Measurements from ENCODE around the gene MOV10. TPM values are rescaled to one million over a fixed set of nuclear protein-coding genes. Genes with fewer than 3 reads are reported as not detected.
"Not testable (repeated sequence)": the region's sequence is repeated elsewhere in the genome, so short reads cannot be mapped to it uniquely, and the experiment has no call there.

Gene MOV10
- polyA plus RNA-seq, 4 donors, result 65.8 to 74.1 (median 72.1) TPM

- DNase-seq (ENCODE audit: low read depth in 4 of 4, low spot score in 3 of 4), result not testable (repeated sequence)
Measured at GRCh38 chr1:112728306-112728971, 54.0 kb downstream of the MOV10 start.

DNA sequence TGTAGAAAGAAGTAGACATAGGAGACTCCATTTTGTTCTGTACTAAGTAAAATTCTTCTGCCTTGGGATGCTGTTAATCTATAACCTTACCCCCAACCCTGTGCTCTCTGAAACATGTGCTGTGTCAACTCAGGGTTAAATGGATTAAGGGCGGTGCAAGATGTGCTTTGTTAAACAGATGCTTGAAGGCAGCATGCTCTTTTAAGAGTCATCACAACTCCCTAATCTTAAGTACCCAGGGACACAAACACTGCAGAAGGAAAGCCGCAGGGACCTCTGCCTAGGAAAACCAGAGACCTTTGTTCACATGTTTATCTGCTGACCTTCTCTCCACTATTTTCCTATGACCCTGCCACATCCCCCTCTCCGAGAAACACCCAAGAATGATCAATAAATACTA, 54.6 kb downstream of the MOV10 start:
- DNase-seq (ENCODE audit: low read depth in 4 of 4, low spot score in 3 of 4), result not testable (repeated sequence)

- no peak for DNase-seq (ENCODE audit: low read depth in 4 of 4, low spot score in 3 of 4)
Measured at GRCh38 chr1:112729909-112730308, 55.5 kb downstream of the MOV10 start.

GRCh38 chr1:112731451-112731850, 57.0 kb downstream of the MOV10 start:
- no peak for DNase-seq (ENCODE audit: low read depth in 4 of 4, low spot score in 3 of 4)

GRCh38 chr1:112735752-112736151, 61.3 kb downstream of the MOV10 start:
- DNase-seq (ENCODE audit: low read depth in 4 of 4, low spot score in 3 of 4), result no peak

DNA sequence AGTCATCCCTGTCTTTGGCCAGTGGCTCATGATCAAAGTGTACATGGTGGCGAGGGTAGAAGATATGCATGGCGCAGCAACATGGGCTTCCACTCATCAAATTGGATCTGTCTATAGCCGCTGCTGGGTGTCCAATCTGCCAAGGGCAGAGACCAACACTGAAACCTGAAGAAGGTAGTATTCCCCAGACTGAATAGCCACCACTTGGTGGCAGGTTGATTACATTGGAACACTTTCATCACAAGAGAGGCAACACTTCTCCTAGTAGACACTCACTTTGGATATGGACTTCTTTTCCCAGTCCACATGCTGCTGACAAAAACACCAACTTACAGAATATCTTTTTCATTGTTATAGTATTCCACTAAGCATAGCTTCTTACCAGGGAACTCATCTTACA, 63.1 kb downstream of the MOV10 start:
- DNase-seq (ENCODE audit: low read depth in 4 of 4, low spot score in 3 of 4), result no peak

DNA sequence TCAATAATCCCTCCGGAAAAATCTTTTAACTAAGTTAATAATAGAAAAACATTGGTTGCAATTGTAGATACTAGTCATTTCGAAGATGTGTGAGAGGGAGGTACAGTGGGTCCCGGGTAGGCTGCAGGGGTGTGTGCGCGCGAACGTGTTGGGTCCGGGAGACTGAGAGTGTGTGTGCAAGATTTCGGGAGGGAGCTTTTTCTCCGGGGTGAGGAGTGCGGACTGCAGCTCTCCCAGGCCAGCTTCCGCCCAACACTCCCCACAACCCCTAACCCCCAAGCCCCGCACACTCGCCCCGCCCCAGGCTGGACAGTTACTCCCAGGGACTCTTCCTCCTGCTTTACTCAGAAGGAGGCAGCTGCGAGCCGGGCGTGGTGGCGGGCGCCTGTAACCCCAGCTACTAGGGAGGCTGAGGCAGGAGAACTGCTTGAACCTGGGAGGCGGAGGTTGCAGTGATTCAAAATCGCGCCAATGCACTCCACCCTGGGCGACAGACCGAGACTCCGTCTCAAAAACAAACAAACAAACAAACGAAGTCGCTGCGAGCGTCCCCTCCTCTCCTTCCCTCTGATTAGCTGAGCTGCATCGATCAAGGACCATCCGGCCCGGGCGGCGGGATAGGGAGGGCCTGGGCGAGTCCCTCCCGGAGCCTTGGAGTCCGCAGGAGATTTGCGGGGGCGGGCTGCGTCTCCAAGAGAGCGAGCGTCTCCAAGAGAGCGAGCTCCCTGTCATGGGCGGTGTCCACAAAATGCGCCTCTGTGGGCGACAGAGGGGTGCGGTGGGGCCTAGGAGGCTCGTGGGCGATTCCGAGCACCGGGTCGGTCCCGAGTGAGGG, 68.9 kb downstream of the MOV10 start:
- DNase-seq (ENCODE audit: low read depth in 4 of 4, low spot score in 3 of 4), result no peak

DNA sequence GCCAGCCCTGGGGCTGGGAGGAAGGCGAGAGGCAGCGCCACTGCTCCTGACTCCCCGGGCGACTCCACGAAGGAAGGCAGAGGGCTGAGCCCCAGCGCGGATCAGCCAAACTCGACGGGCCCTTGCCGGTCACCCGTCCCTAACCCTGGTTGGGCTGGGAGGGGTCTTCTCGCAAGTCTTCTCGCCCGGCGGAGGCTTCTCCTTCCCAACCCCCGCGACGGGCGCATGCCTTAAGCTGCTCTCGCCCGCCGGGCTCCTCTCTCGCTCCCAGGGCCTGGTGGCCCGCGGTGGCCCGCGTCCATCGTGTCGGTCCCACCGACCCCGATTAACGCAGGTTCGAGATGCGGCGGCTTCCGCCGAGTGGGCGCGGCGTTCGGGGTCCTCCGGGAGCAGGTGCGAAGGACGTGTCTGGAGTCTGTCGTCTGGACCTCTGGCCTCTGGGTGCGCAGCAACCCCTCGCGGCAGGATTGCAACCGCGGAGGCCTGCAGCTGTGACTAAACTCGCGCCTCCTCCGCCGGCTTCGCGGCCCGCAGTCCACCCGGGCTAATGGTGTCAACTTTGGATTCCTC, 69.6 kb downstream of the MOV10 start:
- peak in 1 of 4 donors; percentile 41 for DNase-seq (ENCODE audit: low read depth in 4 of 4, low spot score in 3 of 4)

DNA sequence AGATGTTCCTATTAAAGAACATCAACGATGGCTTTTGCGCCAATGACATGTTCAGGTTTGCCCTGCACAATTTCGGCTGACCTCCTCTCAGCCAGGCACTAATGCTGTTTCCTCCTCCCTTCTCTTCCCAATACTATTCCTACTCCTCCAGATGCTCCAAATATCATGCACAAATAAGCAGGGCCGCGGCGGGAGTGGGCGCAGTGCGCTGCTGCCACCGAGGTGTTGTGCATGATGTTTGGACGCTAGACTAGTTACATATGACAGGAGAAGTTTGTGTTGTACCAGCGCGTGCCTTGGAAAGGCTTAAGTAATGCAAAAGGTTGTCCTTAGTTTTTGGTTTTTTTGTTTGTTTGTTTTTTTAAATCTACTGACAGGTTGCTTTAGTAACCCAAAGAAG, 73.9 kb downstream of the MOV10 start:
- no peak for DNase-seq (ENCODE audit: low read depth in 4 of 4, low spot score in 3 of 4)

Other genes starting within 250 kb of the MOV10 start
- 1 to 10 TPM; 2.4 to 5.3 (median 3.4) TPM for gene WNT2B, start 165.7 kb upstream of the MOV10 start, polyA plus RNA-seq (ENCODE audit: insufficient read length in 4 of 4)
- gene ST7L, start 55.5 kb upstream of the MOV10 start, polyA plus RNA-seq (ENCODE audit: insufficient read length in 4 of 4), result 10 to 100 TPM; 24.0 to 31.2 (median 27.3) TPM
- gene CAPZA1, start 54.8 kb upstream of the MOV10 start, polyA plus RNA-seq (ENCODE audit: insufficient read length in 4 of 4), result 100 to 1,000 TPM; 115 to 150 (median 140) TPM
- gene RHOC, start 32.5 kb downstream of the MOV10 start, polyA plus RNA-seq (ENCODE audit: insufficient read length in 4 of 4), result 100 to 1,000 TPM; 219 to 262 (median 232) TPM
- 1 to 10 TPM in 3 of 4 donors, under 1 TPM in 1; 0.98 to 1.4 (median 1.3) TPM for gene PPM1J, start 40.7 kb downstream of the MOV10 start, polyA plus RNA-seq (ENCODE audit: insufficient read length in 4 of 4)